Activated CD8-positive, alpha-beta memory T cell treated with anti-CD3 and anti-CD28 coated beads for 1 hour (primary cell): ENCODE results near the gene TAP1.
A peak's percentile ranks its signal among the peaks of the same experiment; 100 is the strongest.
"Not testable (repeated sequence)": the region's sequence is repeated elsewhere in the genome, so short reads cannot be mapped to it uniquely, and the experiment has no call there.

Experiments
- DNase-seq, 2 donors: peaks; one replicate each; pipeline ENCODE4 v3.0.0-alpha.2; 2020; ENCODE audit warnings: low read depth in 1 of 2; ENCODE audit errors: extremely low read depth in 1 of 2

The TAP1 gene

GRCh38 chr6:32853541-32854375 is at the start of gene TAP1, which contains the start of gene PSMB9:
TSS of gene TAP1 (minus strand) at chr6:32853704. CDS start at chr6:32853636, 68 bp downstream.
TSS of gene PSMB9 (plus strand) at chr6:32854192. CDS start at chr6:32854230, 38 bp downstream.
- DNase-seq = peak; percentile 87 to 90

- DNase-seq = no peak
Observed at GRCh38 chr6:32895006-32895345, 41.5 kb upstream of the TAP1 start.

GRCh38 chr6:32894085-32895005 is 40.8 kb upstream of the TAP1 start:
- DNase-seq = peak; percentile 88 to 89

- no peak for DNase-seq
Observed at GRCh38 chr6:32890831-32891230, 37.3 kb upstream of the TAP1 start.

- DNase-seq = no peak
Observed at GRCh38 chr6:32889533-32889932, 36.0 kb upstream of the TAP1 start.

- DNase-seq = no peak
Observed at GRCh38 chr6:32888576-32888975, 35.1 kb upstream of the TAP1 start.

- no peak for DNase-seq
Observed at GRCh38 chr6:32887616-32888015, 34.1 kb upstream of the TAP1 start.

- DNase-seq = no peak
Observed at GRCh38 chr6:32886681-32887383, 33.3 kb upstream of the TAP1 start.

- no peak for DNase-seq
Observed at GRCh38 chr6:32885698-32886286, 32.3 kb upstream of the TAP1 start.

GRCh38 chr6:32883789-32884188 is 30.3 kb upstream of the TAP1 start:
- no peak for DNase-seq

GRCh38 chr6:32882879-32883250 is 29.4 kb upstream of the TAP1 start:
- no peak for DNase-seq

- DNase-seq = not testable (repeated sequence)
Observed at GRCh38 chr6:32880962-32881361, 27.5 kb upstream of the TAP1 start.

- no peak for DNase-seq
Observed at GRCh38 chr6:32879691-32880090, 26.2 kb upstream of the TAP1 start.

GRCh38 chr6:32876603-32877002 is 23.1 kb upstream of the TAP1 start:
- DNase-seq = no peak

GRCh38 chr6:32873947-32874346 is 20.4 kb upstream of the TAP1 start:
- not testable (repeated sequence) for DNase-seq

- peak; percentile 76 to 78 for DNase-seq
Observed at GRCh38 chr6:32868257-32868788, 14.8 kb upstream of the TAP1 start.

- no peak for DNase-seq
Observed at GRCh38 chr6:32867554-32868256, 14.2 kb upstream of the TAP1 start.

- no peak for DNase-seq
Observed at GRCh38 chr6:32867022-32867477, 13.5 kb upstream of the TAP1 start.

- DNase-seq = no peak
Observed at GRCh38 chr6:32865724-32866443, 12.4 kb upstream of the TAP1 start.
